Thoracic aorta (tissue), 2 donors: Measurements from ENCODE around the gene GRAMD2A. TPM values are rescaled to one million over a fixed set of nuclear protein-coding genes. Genes with fewer than 3 reads are reported as not detected.

Source experiments
- ATAC-seq: fragments of 150-250 bp; one replicate; pipeline ENCODE4 v1.8.0; 2017; ENCODE audit warnings: low read depth; ENCODE audit not compliant: insufficient number of reproducible peaks, low FRiP score
- DNase-seq: peaks from one replicate; pipeline ENCODE4 v3.0.0-alpha.2; 2020; ENCODE audit warnings: low spot score
- H3K27ac ChIP-seq, 2 donors: fragments of 200-600 bp; sonication (generic); 1 replicate in 1 of 2; 2 replicates in 1 of 2; pipeline ENCODE4 v1.5.1; 2016; ENCODE audit warnings: mild to moderate bottlenecking in 2 of 2, moderate library complexity in 2 of 2
- H3K27me3 ChIP-seq: fragments of 200-600 bp; sonication (generic); replicated peaks from 2 replicates; pipeline ENCODE4 v1.6.0; 2016; ENCODE audit warnings: mild to moderate bottlenecking; ENCODE audit not compliant: insufficient read depth
- H3K36me3 ChIP-seq: fragments of 200-600 bp; sonication (generic); one replicate; pipeline ENCODE4 v1.5.1; 2016
- H3K4me1 ChIP-seq, 2 donors: fragments of 200-600 bp; sonication (generic); 1 replicate in 1 of 2; 2 replicates in 1 of 2; pipeline versions ENCODE4 v1.5.1 to v1.6.0; 2016; ENCODE audit warnings: low read depth in 2 of 2, mild to moderate bottlenecking in 1 of 2; ENCODE audit not compliant: control insufficient read depth in 1 of 2
- H3K4me3 ChIP-seq: fragments of 200-600 bp; sonication (generic); 2 replicates; pipeline ENCODE4 v1.5.1; 2016; ENCODE audit warnings: mild to moderate bottlenecking
- H3K9me3 ChIP-seq: fragments of 200-600 bp; sonication (generic); 2 replicates; pipeline ENCODE4 v1.5.1; 2016
- total RNA-seq, 2 donors: library from RNA; depleted of rRNA; stranded (reverse); fragments of >200 nt; gene quantifications; one replicate each; pipeline versions ENCODE4 v1.1.0 to v1.2.3, GENCODE V29; 2016
- TF ChIP-seq, protein P1 (sequence below): fragments of 200-600 bp; sonication (generic); IDR thresholded peaks from one replicate; pipeline ENCODE4 v1.5.1; 2019; ENCODE audit warnings: antibody characterized with exemption

Gene GRAMD2A
- total RNA-seq, 2 donors from 2014 or later = 0.85 TPM; not detected in 1

DNA sequence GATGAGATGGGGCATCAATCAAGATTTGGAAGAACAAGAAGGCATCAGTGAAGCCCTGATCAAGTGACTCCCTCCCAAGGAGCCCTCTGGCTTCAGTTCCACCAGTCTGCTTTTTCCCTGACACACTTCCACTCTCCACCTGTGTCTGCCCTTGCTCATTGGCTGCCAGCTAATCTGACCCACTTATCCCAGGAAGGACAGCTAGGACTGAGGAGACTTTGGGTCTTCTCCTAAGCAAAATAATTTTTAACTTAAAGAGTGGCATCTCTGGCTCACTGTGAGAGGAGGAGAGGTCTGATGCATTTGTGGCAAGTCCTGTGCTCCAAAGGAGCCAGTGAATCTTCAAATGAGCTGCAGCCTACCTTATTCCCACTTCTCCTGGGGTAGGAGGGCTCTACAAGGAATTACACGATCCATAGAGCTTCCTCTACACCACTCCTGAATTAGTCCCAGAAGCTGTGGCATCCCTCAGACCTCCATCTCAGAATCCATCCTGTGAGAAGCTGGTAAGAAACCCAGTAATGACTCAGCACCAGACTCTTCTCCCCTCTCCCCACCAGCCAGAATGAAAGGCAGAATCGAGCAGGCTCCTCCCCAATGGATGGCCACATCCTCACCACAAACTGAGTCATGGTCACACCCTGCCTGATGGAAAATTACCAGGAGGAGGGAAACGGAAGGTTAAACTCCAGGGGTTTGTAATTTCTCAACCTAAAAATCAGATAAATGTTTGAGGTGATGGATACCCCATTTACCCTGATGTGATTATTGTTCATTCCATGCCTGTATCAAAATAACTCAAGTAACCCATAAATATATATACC is 39.7 kb upstream of the GRAMD2A start:
- H3K27me3 ChIP-seq = no peaks in the 10 kb centered on the region
- H3K36me3 ChIP-seq = peaks cover 19% of the 10 kb centered on the region
- peak; percentile 81 for ATAC-seq
- no peaks in the 10 kb centered on the region for H3K9me3 ChIP-seq
- DNase-seq = peak; percentile 43
- H3K4me1 ChIP-seq = peaks cover 16 to 25% of the 10 kb centered on the region in 2 donors
- peak overlapping the region; percentile 44 for H3K4me3 ChIP-seq
- H3K27ac ChIP-seq = peak overlapping the region; percentile 56 to 75
- TF ChIP-seq, protein P1, sequence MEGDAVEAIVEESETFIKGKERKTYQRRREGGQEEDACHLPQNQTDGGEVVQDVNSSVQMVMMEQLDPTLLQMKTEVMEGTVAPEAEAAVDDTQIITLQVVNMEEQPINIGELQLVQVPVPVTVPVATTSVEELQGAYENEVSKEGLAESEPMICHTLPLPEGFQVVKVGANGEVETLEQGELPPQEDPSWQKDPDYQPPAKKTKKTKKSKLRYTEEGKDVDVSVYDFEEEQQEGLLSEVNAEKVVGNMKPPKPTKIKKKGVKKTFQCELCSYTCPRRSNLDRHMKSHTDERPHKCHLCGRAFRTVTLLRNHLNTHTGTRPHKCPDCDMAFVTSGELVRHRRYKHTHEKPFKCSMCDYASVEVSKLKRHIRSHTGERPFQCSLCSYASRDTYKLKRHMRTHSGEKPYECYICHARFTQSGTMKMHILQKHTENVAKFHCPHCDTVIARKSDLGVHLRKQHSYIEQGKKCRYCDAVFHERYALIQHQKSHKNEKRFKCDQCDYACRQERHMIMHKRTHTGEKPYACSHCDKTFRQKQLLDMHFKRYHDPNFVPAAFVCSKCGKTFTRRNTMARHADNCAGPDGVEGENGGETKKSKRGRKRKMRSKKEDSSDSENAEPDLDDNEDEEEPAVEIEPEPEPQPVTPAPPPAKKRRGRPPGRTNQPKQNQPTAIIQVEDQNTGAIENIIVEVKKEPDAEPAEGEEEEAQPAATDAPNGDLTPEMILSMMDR = no peak

DNA sequence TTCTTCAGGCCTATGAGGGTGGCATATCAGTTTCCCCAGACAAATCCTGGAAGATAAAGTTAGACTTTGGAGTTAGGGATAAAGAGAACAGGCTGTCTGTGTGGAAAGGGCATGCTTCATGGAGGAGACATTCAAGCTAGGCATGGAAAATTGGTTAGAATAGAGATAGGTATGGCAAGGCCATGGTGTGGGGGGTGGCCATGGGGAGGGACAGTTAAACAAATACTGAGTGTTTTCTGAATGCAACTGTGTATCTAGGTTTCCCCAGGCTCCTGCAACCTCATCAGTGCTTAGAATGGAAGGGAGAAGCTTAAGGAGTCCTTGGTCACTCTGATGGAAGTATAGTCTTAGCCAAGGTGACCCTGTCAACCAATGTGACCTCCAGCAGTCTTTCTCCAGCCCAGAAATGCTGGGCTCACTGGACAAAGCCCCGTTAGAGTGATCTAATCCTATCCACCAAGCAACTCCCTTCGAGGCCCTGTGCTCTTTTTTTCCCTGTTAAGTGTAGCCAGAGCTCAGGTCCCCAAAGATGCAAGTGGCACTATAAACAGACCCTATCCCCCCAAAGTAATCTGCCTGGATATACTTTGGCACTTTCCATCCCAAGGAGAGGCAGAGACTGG is 38.9 kb upstream of the GRAMD2A start:
- peak overlapping the region; percentile 44 for H3K4me3 ChIP-seq

DNA sequence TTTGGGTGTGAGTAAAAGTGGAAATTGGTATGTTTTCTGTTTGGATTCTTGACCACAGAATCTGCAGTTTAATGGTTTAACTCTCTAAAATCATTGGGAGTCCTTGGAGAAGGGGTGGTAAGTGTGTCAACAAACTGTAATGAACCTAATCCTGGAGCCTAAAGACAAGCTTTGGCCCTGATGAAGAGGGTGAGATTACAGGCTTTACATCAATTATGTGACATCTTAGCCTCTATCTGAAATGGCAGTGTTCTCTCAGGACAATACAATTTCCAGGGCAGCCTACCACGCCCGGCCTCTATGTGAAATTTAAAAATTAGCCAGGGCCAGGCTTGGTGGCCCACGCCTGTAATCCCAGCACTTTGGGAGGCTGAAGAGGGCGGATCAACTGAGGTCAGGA is 37.7 kb upstream of the GRAMD2A start:
- DNase-seq (no peak), ATAC-seq (no peak)
- Histone ChIP-seq H3K27me3 (no peaks in the 10 kb centered on the region), H3K36me3 (peaks cover under 1% of the 10 kb centered on the region), H3K4me1 (peaks cover 16 to 27% of the 10 kb centered on the region in 2 donors), H3K4me3 (no peak overlapping the region), H3K9me3 (no peaks in the 10 kb centered on the region), H3K27ac (no peak overlapping the region)
- TF ChIP-seq, protein P1 = no peak

More for the DNA sequence above, 38.9 kb upstream of the GRAMD2A start:
- no peaks in the 10 kb centered on the region for H3K27me3 ChIP-seq
- DNase-seq = no peak
- H3K27ac ChIP-seq = peak overlapping the region; percentile 36 to 75
- peaks cover 16 to 27% of the 10 kb centered on the region in 2 donors for H3K4me1 ChIP-seq
- peaks cover 12% of the 10 kb centered on the region for H3K36me3 ChIP-seq
- no peak for ATAC-seq
- no peaks in the 10 kb centered on the region for H3K9me3 ChIP-seq
- TF ChIP-seq, protein P1 = no peak

DNA sequence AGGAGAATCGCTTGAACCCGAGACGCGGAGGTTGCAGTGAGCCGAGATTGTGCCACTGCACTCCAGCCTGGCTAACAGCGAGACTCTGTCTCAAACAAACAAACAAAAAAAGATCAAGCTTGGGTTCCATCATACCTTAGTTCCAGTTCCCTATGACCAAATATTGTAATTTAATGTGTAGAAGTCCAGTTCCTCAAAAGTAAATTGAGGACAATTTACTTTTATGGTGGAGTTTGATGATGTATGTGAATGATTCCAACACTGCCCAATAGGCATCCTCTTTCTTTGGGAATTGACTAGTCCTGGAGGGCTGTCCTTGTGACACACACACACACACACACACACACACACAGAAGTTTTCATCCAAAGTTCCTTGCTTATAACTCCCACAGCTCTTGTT is 36.2 kb upstream of the GRAMD2A start:
- DNase-seq (no peak), ATAC-seq (no peak)
- Histone ChIP-seq H3K4me1 (peaks cover 23 to 34% of the 10 kb centered on the region in 2 donors), H3K27ac (no peak overlapping the region), H3K27me3 (no peaks in the 10 kb centered on the region), H3K4me3 (no peak overlapping the region), H3K9me3 (no peaks in the 10 kb centered on the region), H3K36me3 (no peaks in the 10 kb centered on the region)
- TF ChIP-seq, protein P1 = no peak

DNA sequence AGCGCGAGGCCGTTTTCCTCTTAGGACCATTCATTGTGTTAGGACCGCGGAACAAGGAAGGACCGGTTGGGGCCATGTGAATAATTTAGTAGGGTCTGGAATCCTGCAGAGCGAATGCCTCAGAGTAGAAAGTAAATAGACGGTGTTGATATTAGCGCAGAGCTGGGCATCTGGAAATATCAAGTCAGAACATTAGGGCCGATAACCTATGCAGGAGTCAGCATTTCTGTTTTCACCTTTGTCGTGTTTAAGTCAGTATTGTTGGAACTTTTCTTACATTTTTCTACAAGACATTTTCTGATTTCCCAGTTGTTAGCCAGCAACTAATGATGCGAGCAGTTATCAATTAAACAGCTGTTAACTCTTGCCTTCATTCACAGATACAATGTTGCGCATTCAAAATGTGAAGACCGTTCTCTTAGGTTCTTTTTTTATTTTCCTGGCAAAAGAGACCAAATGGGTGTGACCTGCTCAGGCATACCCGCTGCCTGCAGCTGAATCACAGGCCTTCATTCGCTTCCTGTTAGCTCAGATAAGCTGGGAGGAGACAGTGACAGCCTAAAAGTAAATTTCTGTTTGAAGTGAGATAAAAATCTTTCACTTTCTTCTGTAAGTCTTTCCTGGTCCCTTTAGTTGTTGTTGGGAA is 34.4 kb upstream of the GRAMD2A start:
- DNase-seq (no peak), ATAC-seq (peak; percentile 17)
- Histone ChIP-seq H3K4me1 (peaks cover 29 to 42% of the 10 kb centered on the region in 2 donors), H3K27ac (peak overlapping the region; percentile 96 to 99), H3K4me3 (peak overlapping the region; percentile 93), H3K27me3 (no peaks in the 10 kb centered on the region), H3K36me3 (no peaks in the 10 kb centered on the region), H3K9me3 (no peaks in the 10 kb centered on the region)
- TF ChIP-seq, protein P1 = no peak
